HG03354 (cell line): Measurements from ENCODE around the gene RIMKLB.
A peak's percentile ranks its signal among the peaks of the same experiment; 100 is the strongest.
"Not testable (repeated sequence)": the region's sequence is repeated elsewhere in the genome, so short reads cannot be mapped to it uniquely, and the experiment has no call there.

Source experiments
- ATAC-seq: cut with Tn5 transposase; IDR thresholded peaks from one replicate; pipeline ENCODE4 v1.9.1; 2021; ENCODE audit warnings: mild to moderate bottlenecking; ENCODE audit not compliant: unreplicated experiment, poor library complexity, severe bottlenecking

The RIMKLB gene

DNA sequence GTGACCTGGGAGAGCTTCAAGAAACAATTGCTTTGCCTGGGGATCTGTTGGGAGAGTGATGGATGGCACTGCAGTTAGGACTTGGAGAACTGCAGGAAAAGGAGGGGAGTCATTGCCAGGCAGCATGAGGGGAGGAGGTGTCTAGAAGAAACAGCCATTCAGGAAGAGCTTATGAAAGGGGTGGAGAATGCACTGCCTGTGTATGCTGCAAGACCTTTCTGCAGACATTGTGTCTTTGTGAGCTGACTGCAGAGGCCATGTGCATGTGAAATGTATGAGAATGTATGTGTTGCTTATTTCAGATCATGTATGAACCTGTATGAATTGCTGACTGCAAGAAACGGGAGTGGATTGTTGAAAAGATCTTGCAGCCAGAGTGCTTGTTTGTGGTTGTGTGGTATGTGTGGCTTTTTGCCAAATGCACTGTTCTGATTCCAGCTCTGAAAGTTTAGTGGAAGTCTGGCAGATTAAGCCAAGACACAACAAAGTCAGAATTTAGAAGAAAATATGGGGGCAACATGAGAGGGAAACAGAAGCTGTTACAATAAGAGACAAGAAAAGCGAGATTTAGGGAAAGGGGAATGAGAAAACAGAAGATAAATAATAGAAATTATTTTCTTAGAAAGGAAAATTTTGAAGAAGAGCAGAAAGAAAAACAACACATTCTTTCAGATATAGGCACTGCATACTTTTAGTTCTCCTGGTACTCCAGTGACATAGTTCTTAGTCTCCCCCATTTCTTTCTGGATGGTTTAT, 9.8 kb upstream of the RIMKLB start:
- no peak for ATAC-seq

DNA sequence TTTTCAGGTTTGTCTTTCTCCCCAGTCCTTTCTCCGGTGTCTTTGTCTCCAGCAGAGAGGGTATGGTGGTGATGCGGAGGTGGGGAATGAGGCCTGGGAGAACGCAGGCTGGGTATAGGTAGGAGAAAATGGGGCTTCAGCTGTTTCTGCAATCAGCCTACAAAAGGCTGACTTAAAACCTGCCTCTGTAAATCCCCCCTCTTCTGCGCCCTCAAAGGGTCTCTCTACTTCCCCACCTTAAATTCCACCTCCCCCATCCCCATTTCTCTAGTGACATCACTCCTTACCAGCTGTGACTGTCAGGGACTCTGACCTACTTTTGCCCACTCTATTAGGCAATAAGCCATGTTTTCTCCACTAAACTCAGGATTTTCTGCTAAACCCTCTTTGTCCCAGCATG, 8.1 kb upstream of the RIMKLB start:
- ATAC-seq: no peak

DNA sequence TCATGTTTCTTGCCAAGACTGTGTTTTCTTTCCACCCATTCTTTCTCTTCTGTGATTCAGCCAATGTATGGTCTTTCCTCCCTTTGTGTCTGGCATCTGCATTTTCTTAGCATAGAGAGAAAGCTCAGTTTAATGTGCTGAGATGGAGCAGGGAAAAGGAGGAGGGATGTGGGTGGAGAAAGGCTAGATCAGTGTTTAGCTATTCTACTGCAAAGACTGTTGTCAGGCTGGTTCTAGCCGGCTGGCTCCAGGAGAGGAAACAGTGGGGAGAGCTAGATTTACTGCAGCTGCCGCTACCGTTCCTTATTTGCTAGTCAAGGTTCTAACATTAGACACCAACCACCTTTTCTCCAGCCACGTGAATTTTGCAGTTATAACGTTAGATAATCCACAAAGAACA, 5.2 kb upstream of the RIMKLB start:
- no peak for ATAC-seq

DNA sequence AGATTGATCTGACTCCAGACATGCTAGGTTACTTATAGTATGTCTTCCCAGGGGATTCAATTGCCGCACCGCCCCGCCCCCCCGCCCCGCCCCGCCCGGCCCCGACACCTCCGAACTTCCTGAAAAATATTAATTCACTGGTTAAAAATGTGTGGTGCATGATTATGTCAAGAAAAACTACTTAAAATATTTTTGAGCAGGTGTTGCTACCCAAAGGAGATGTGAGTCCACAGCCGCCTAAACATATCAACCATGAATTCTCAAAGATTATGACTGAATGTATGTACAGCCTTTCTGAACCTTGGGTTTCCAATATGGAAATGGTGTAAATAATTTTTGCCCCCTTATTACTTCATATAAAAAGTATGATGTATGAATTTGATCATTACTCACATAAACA, 2.7 kb upstream of the RIMKLB start:
- no peak for ATAC-seq

DNA sequence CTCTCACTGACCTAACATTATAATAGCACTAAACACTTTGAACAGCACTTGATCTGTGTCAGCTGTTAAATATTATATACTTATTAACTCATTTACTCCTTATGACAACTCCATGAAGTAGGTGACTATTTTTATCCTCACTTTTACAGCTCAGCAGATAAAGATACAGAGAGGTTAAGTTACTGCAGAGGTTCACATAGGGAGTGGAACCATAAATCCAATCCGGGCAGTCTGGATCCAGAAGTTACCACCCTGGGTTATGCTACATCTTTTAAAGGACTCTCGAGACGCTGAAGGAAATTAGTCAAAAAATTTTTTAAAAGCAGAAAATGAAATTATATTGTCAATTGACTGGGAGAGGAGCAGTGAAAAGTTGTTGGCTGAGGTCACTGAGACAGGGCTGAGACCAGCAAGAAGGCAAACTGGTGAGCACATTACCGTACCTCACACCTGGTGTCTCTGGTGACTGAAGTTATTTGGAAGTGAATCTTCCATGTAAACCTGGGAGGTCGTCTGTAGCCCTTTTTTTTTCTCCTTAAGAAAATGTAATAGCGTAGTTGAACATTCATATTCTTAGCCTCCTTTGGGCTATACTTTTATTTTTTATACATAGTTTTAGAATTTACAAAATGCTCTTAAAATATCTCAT, 1.2 kb upstream of the RIMKLB start:
- ATAC-seq: no peak

DNA sequence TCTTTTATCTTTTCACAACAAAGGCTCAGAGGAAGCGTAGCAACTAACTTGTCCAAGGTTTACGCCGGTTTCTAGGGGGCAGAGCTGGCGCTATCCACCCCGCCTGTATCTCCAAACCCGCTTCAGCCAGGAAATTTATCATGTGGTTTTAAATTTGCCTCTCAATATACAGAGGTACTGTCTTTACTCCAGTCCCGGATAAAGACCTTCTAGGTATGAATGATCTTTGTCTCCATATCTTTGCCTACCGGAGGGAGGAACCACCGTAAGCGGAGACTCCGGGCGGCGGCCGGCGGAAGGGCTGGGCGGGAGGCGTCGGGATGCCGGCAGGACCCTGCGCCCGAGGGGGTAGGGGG, 693 bp upstream of the RIMKLB start:
- peak; percentile 29 for ATAC-seq

DNA sequence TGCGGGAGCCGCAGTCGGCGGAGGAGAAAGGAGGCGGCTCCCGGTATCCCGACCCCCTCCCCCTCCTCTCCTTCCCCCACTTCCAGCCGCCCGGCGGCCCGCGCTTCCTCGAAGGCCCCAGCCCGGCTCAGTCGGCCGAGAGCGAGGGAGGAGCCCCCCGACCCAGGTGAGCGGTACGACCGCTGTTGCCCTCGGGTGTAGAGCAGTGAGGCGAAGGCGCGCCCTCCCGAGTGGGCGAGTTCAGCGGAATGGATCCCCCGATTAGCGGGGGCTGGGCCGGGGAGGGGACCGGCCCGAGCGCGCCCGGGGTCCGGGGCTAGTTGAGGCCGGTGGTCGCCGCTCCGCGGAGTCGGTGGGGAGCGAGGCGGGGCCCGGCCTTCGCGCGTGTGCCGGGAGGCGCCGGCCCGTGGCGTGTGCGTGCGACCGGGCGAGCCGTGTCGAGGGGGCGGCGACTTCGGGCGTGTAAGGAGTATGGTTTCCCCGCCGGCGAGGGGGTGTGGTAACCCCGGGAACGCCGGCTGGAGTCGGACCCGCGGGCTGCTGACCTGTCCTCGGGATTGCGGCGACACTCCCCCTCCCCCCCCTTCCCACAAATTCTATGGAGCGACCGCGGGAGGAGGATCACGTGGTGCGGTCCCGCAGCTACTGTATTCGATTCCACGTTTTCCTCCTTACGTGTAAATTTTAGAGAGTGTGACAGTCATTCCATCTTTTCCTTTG, 501 bp downstream of the RIMKLB start:
- ATAC-seq: peak; percentile 36

DNA sequence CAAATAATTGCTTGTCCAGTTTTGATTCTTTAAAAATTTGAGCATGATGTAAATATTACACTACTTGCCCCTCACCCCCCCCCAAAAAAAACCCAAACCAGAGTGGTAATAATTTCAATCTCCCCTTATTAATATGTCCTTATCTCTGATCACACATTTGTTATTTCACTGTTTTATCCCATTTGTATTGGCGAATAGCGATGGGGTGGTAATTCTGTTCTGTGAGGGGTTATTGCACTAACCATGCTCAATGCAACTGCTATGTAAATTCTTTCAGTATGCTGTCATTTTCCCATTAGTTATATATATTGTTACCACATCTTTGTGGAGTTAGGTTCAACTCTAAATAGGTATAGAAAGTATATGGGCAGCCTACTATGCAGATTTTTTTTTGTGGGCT, 1.1 kb downstream of the RIMKLB start:
- ATAC-seq: no peak

DNA sequence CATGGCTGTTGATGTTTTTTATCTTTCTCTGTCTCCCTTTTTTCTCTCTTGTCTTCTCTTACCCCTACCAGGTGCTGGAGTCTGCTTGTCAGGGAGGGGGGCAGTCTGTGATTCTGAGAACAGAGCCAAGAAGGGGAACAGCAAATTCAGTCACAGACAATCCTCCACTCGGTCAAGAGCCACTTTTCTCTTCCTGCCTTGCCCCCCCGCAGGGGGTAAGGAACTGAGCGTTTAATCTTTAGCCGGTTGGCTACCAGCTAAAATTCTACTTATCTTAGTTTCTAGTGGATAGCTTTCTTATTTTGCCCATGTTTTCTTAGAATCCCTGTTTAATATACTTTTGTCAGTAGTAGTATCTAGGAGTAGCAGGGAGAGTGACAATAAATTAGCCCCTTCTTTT, 1.9 kb downstream of the RIMKLB start:
- ATAC-seq: no peak

DNA sequence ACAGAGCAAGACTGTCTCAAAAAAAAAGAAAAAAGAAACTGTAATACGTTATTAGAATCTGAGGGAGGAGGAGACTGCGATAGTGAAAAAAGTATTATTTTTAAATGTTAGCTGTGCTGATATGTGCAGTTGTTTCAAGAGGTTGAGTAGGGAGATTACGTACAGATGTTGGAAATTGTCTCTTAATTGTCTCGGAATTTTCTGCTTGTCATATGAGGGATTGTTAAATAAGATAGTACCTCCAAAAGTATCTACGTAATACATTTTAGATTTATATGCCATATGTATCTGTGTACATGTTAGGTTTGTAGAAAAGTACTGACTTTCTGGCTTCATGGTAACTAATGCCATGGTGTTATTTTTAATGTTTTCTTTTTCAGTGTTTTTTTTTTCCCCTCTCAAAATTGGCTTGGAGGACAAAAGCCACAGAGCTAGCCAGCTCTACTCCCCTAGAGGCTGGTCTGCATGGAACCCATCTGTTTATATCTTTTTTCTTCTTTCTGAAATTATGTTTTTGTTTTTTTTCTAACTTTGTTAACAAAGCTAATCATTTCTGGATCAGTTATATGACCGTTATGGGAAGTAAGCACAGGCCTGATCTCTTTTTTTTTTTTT, 3.4 kb downstream of the RIMKLB start:
- ATAC-seq: no peak

DNA sequence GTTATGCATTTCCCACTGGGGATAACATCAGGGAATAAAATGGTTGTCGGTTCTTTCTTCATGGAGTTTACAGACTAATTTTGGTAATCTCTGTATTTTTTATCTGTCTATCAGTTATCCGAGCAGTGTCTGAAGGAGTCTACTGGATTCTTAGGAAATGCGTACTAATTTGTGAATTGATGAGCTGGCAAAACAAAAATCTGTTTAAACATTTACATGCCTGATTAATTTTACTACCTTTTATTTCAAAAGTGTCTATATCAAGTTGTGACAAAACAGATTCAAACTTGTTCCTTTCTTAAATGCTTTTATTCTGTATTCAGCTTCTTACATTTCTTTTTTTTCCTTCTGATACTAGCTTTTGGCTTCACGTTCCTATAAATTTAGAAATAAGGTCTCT, 4.4 kb downstream of the RIMKLB start:
- no peak for ATAC-seq

DNA sequence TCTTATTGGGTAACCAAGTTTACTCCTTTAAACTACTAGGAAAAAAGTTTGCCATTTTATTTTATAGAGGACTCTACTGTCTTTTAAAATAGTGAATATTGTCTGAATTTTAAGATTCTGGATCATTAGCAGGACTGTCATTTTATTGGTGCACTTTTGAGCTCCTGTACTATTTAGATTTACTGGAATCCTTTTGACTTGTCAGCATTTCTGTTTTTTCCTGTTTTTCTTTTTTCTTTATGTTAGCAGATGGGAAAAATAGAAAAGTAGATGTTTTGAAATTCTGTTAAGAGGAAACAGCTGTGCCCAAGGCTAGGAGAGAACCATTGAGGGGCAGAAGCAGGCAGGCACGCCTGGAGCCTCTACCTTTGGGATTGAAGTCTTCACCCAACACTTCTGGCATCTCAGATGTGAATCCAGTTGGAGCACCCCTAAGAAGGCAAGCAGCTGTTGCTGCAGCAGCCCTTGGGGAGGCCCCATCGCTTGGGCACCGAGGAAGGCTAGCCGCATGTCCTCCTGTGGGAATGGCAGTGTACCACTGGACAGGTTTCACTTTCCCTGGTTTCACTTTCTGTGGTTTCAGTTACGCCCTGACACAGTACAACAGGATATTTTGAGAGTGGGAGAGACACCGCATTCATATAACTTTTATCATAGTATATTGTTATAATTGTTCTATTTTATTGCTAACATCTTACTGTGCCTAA, 11.5 kb downstream of the RIMKLB start:
- ATAC-seq: no peak

DNA sequence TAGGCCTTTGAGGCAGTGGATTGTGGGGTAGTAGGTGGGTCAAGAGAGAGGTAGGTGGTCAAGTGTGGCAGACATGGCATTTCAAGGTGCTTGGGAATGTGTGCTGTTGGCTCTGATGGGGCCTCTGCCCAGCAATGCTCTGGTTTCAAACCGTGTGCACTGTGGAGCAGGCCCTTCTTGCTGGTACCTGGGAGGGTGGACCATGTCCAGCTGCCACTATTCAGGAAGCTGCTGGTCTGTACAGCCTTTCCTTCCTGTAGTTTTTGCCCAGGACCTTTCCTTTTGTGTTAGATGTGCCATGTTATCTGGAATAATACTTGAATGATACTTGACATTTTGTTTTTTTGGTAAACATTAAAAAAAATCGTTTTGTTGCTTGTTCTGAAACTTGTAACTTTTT, 14.8 kb downstream of the RIMKLB start:
- ATAC-seq: no peak

DNA sequence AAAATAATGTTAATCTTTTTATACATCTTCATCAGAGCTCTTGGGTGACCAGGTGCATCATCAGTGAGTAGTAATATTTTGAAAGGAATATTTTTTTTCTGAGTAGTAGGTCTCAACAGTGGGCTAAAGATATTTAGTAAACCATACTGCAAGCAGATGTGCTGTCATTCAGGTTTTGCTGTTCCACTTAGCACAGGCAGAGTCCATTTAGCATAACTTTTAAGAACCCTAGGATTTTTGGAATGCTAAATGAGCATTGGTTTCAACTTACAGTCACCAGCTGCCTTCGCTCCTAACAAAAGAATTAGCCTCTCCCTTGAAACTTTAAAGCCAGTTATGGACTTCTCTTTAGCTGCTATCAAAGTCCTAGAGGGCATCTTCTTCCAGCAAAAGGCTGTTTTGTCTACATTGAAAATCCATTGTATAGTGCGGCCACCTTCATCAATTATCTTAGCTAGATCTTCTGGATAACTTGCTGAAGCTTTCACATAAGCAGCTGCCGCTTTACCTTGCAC, 24.6 kb downstream of the RIMKLB start:
- no peak for ATAC-seq

DNA sequence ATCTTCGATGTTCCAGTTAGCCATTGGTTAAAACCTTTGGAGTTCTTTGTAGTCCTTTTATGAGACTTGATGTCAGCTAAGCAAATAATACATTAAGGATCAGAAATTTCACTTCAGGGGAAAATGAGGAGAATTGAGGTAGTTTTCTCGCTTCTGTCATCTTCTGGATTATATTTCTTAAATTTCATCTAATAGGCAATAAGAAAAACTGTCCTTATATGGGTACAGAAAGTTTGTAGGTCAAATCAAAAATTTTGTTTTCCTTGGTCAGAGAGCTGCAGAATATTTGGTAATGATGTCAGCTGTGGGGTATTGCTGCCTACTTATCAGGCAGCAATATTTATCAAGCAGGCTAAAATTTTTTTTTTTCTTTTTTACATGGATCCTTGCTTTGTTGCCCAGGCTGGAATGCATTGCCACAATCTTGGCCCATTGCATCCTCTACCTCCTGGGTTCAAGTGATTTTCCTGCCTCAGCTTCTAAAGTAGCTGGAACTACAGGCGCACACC, 37.1 kb downstream of the RIMKLB start:
- ATAC-seq: no peak

DNA sequence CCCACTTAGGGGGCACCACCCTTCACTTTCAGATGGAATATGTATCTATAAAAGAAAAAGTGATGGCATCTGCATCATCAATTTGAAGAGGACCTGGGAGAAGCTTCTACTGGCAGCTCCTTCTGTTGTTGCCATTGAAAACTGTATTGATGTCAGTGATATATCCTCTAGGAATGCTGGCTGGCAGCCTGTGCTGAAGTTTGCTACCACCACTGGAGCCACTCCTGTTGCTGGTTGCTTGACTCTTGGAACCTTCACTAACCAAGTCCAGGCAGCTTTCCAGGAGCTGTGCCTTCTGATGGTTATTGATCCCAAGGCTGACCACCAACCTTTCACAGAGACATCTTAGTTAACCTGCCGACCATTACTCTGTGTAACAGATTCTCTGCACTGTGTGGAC, 44.7 kb downstream of the RIMKLB start:
- no peak for ATAC-seq

DNA sequence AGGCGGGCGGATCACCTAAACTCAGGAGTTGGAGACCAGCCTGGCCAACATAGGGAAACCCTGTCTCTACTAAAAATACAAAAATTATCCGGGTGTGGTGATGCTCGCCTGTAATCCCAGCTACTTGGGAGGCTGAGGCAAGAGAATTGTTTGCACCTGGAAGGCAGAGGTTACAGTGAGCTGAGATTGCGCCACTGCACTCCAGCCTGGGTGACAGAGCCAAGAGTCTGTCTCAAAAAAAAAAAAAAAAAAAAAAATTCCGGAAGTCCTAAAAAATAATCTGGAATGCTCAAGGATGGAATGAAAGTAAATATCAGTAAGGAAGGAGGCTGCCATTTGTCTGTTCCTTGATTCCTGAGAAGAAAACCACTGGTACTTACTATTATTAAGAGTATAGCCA, 45.3 kb downstream of the RIMKLB start:
- not testable (repeated sequence) for ATAC-seq

DNA sequence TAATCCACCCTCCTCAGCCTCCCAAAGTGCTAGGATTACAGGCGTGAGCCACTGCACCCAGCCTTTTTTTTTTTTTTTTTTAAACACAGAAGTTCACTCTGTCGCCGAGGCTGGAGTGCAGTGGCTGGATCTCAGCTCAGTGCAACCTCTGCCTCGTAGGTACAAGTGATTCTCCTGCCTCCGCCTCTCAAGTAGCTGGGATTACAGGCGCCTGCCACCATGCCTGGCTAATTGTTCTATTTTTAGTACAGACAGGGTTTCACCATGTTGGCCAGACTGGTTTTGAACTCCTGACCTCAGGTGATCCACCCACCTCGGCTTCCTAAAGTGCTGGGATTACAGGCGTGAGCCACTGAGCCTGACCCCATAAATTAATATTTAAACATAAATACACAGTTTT, 47.8 kb downstream of the RIMKLB start:
- not testable (repeated sequence) for ATAC-seq

DNA sequence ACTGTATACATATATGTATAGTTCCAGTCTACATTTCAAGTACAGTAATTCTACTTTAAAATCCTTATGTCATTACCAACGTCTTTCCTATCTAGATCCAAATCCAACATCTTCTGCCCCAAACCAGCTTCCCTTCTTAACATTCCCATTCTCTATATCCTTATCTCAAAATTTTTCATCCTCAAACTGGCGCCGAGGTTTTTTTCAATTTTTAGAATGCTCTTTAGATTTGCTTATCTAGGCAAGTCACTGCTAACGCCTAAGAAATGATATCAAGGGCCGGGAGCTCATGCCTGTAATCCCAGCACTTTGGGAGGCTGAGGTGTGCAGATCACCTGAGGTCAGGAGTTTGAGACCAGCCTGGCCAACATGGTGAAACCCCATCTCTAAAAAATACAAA, 48.3 kb downstream of the RIMKLB start:
- no peak for ATAC-seq

DNA sequence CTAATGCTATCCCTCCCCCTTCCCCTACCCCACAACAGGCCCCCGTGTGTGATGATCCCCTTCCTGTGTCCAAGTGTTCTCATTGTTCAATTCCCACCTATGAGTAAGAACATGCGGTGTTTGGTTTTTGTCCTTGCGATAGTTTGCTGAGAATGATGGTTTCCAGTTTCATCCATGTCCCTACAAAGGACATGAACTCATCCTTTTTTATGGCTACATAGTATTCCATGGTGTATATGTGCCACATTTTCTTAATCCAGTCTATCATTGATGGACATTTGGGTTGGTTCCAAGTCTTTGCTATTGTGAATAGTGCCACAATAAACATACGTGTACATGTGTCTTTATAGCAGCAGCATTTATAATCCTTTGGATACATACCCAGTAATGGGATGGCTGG, 62.3 kb downstream of the RIMKLB start:
- not testable (repeated sequence) for ATAC-seq
